HG03432 (cell line): ENCODE data around the gene EIF2B1.

Experiments used
- ATAC-seq: cut with Tn5 transposase; IDR thresholded peaks from one replicate; pipeline ENCODE4 v1.9.1; 2021; ENCODE audit warnings: mild to moderate bottlenecking, moderate library complexity; ENCODE audit not compliant: unreplicated experiment

EIF2B1 gene

DNA sequence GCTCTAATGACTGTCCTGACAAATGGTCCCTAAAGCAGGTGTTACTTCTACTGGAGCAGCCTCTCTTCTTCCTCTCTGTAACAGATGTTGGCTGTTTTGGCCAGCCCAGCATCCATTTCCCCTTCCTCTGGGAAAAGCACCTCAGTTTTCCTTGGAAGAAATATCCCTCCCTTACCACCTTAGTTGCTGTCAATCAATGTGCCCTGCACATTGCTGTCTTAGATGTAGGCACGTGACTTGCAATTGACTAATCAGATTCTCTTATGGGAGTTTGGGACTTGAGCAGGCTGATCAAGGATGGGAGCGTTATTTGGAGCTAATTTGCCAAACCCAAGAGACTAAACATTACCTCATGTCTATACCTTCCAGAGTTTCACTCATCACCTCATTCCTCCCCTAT, 61.1 kb downstream of the EIF2B1 start:
- ATAC-seq: no peak

DNA sequence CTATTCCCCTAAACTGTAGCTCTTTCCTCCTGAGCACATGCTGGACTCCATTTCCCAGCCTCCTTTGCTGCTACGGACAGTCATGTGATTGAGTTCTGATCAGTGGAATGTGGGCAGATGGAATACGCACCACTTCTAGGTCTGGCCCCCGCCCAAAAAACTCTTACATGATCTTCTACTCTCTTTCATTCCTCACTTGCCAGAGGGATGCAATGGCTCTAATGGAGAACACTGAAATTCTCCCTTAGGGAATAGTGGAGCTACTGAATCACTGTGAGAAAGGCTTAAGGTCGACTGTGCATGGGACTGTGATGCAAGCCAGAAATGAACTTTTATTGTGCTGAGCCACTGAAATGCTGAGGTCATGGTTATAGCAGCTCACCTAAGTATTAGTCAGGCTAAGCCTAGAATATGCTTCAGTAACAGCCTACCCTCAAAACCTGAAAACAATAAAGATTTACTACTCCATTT, 62.1 kb downstream of the EIF2B1 start:
- ATAC-seq: no peak
